ENCODE data around the gene PRDX5.

Gene PRDX5

GRCh38 chr11:64361659-64362058 lies 43.7 kb downstream of the PRDX5 start:
- no peak for DNase-seq (ENCODE audit: low read depth in 1 of 2, low spot score in 1 of 2)
- TF ChIP-seq JUND (IDR thresholded peaks at IDR 0.05; ENCODE audit: low read depth): no peak
- in situ Hi-C loops (cut with HindIII; ENCODE audit: low pct_unique_long_range_greater_than_20kb, low sequenced_read_pairs): no loop called here

DNA sequence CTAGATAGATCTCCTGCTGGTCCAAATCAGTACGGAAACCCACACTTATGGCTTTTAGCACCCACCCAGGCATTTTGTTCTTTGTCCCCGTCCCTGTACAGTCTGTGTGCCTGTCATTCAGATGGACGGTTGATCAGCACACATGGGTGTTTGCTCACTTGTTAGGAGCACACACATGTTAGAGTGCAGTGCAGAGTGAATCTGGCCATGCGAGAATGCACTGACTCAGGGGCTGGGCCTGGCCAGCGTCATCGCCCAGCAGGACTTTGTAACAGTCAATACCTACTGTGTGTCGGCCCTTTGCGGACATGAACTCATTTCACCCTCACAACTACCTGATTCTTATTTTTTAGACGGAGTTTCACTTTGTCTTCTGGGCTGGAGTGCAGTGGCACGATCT lies 44.4 kb downstream of the PRDX5 start:
- no peak for DNase-seq (ENCODE audit: low read depth in 1 of 2, low spot score in 1 of 2)

DNA sequence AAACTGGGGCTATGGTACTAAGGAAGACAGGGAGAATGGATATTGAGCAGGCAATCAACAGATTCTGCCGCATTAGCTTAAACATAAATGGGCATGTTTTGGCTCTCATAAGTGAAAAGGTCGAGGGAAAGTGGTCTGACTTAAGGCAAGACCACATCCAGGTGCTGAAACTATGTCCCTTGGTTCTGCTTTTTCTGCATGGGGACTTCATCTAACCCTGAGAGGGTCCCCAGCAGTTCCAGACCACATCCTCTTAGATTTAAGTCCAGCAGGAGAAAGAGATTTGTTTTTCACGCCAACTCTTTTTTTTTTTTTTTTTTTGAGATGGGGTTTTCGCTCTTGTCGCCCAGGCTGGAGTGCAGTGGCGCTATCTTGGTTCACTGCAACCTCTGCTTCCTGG lies 46.5 kb downstream of the PRDX5 start:
- in situ Hi-C loops (cut with HindIII; ENCODE audit: low pct_unique_long_range_greater_than_20kb, low sequenced_read_pairs): no loop called here
- no peak for DNase-seq (ENCODE audit: low read depth in 1 of 2, low spot score in 1 of 2)
- no peak for TF ChIP-seq JUND (IDR thresholded peaks at IDR 0.05; ENCODE audit: low read depth)

More for the DNA sequence above, 44.4 kb downstream of the PRDX5 start:
- in situ Hi-C loops (cut with HindIII; ENCODE audit: low pct_unique_long_range_greater_than_20kb, low sequenced_read_pairs): no loop called here
- no peak for TF ChIP-seq JUND (IDR thresholded peaks at IDR 0.05; ENCODE audit: low read depth)

- DNase-seq (ENCODE audit: low read depth in 1 of 2, low spot score in 1 of 2): no peak
- in situ Hi-C loops (cut with HindIII; ENCODE audit: low pct_unique_long_range_greater_than_20kb, low sequenced_read_pairs): no loop called here
- no peak for TF ChIP-seq JUND (IDR thresholded peaks at IDR 0.05; ENCODE audit: low read depth)
These were observed 47.0 kb downstream of the PRDX5 start for GRCh38 chr11:64364911-64365310.

- TF ChIP-seq JUND (IDR thresholded peaks at IDR 0.05; ENCODE audit: low read depth): no peak
- in situ Hi-C loops (cut with HindIII; ENCODE audit: low pct_unique_long_range_greater_than_20kb, low sequenced_read_pairs): no loop called here
- DNase-seq (ENCODE audit: low read depth in 1 of 2, low spot score in 1 of 2): no peak
These were observed 48.8 kb downstream of the PRDX5 start for GRCh38 chr11:64366751-64367150.

- in situ Hi-C loops (cut with HindIII; ENCODE audit: low pct_unique_long_range_greater_than_20kb, low sequenced_read_pairs): no loop called here
- no peak for DNase-seq (ENCODE audit: low read depth in 1 of 2, low spot score in 1 of 2)
- TF ChIP-seq JUND (IDR thresholded peaks at IDR 0.05; ENCODE audit: low read depth): no peak
These were observed 50.2 kb downstream of the PRDX5 start for GRCh38 chr11:64367931-64368672.

DNA sequence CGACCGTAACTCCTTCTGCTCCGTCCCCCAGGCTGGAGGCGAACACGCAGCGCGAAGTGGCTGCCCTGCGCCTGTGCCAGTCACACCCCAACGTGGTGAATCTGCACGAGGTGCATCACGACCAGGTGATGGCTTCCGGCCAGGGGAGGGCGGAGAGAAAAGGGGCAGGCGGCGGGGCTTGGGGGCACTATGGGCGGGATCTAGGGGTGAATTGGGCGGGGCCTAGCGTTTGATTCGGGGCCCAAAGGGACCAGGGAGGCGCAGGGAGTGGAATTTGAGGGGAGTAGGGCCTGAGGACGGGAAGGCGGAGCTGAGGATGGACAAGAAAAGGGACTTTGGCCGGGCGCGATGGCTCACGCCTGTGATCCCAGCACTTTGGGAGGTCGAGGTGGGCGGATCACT lies 50.8 kb downstream of the PRDX5 start:
- in situ Hi-C loops (cut with HindIII; ENCODE audit: low pct_unique_long_range_greater_than_20kb, low sequenced_read_pairs): no loop called here
- no peak for DNase-seq (ENCODE audit: low read depth in 1 of 2, low spot score in 1 of 2)
- TF ChIP-seq JUND (IDR thresholded peaks at IDR 0.05; ENCODE audit: low read depth): no peak

DNA sequence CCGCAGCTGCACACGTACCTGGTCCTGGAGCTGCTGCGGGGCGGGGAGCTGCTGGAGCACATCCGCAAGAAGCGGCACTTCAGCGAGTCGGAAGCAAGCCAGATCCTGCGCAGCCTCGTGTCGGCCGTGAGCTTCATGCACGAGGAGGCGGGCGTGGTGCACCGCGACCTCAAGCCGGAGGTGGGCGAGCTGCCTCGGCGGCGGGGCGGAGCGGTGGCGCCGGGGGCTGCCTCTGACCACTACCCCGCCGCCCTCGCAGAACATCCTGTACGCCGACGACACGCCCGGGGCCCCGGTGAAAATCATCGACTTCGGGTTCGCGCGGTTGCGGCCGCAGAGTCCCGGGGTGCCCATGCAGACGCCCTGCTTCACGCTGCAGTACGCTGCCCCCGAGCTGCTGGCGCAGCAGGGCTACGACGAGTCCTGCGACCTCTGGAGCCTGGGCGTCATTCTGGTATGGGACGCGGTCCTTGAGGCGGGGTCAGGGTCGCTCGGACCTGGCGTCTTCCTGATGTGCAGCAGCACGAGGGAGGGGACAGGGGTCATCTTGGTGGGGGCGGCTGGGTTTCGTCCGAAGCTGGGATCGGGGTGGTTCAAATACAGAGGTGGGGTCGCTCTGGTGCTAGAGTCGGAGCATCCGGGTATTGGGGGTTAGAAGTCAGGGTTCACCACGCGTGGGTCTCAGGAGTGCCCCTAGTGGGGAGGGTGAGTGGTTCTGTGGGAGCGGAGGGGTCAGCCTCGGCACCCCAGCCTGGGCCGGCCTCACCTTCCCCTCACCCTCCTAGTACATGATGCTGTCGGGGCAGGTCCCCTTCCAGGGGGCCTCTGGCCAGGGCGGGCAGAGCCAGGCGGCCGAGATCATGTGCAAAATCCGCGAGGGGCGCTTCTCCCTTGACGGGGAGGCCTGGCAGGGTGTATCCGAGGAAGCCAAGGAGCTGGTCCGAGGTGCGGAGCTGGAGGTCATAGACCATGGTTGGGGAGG lies 51.8 kb downstream of the PRDX5 start:
- no peak for TF ChIP-seq JUND (IDR thresholded peaks at IDR 0.05; ENCODE audit: low read depth)
- in situ Hi-C loops (cut with HindIII; ENCODE audit: low pct_unique_long_range_greater_than_20kb, low sequenced_read_pairs): no loop called here
- no peak for DNase-seq (ENCODE audit: low read depth in 1 of 2, low spot score in 1 of 2)

- no peak for DNase-seq (ENCODE audit: low read depth in 1 of 2, low spot score in 1 of 2)
- in situ Hi-C loops (cut with HindIII; ENCODE audit: low pct_unique_long_range_greater_than_20kb, low sequenced_read_pairs): no loop called here
- TF ChIP-seq JUND (IDR thresholded peaks at IDR 0.05; ENCODE audit: low read depth): no peak
These were observed 53.3 kb downstream of the PRDX5 start for GRCh38 chr11:64371201-64371600.
